NCI-H446 (cell line): ENCODE data around the gene ACSL1.

Source experiments
- DNase-seq, 2 experiments: peaks; one replicate each; lab custom pipeline; 2025; lab: John Stamatoyannopoulos, UW

The ACSL1 gene

DNA sequence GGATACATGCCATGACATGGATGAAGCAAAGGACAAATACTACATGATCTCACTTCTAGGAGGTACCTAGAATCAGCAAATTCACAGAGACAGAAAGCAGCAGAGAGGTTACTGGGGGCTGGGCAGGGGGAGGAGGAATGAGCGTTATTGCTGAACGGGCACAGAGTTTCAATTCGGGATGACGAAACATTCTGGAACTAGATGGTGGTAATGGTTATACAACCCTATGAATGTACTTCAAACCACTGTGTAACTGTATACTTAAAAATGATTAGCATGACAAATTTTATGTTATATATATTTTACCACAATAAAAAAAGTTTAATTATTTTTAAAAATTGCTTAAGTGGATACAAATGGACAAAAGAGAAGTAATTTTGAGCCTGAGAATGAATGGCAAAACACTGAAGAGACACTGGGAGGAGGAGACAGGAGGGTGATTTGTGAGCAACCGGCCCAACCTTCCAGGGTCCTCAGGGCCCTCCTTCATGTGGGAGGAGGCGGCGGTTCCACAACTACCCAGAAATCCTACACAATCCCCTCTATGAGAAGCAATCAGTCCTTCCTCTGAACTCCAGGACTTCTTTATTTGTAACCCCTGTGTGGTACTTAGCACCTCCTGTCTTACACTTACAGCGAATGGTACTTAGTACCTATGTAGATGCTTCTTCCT lies 14.1 kb downstream of the ACSL1 start:
- DNase-seq, result no peak

DNA sequence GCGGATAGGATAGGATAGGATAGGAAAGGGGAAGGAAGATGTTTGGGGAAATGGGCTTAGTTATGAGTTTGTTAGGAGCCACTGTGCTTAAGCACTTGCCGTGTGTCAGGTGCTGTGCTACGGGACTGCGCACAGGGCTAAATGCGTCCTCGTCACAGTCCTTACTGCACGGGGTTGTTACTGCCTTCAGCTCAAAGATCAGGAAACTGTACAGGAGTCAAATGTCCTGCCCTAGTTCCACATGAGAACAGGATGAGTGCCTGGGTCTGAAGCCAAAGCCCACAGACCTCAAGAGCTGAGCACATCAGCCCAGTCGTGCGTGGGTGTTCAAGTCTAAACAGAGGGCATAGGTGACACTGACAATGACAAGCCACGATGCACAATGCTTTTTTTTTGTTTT lies 15.0 kb downstream of the ACSL1 start:
- no peak for DNase-seq

DNA sequence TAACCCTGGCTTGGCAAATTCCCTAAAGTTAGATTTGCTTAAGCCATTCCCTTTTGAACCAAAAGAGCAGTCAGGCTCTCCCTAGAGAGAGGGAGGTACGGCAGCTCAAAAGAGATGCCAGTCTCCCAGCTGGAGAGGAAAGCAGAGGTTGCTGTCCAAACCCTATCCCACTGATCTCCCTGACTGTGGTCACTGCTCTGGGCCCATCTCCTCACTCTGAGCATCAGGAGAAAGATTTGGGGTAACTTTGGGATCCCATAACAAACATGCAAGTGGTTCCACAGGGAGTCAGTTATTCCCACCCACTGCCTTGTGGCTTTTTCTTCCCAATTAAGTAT lies 17.1 kb downstream of the ACSL1 start:
- no peak for DNase-seq

DNA sequence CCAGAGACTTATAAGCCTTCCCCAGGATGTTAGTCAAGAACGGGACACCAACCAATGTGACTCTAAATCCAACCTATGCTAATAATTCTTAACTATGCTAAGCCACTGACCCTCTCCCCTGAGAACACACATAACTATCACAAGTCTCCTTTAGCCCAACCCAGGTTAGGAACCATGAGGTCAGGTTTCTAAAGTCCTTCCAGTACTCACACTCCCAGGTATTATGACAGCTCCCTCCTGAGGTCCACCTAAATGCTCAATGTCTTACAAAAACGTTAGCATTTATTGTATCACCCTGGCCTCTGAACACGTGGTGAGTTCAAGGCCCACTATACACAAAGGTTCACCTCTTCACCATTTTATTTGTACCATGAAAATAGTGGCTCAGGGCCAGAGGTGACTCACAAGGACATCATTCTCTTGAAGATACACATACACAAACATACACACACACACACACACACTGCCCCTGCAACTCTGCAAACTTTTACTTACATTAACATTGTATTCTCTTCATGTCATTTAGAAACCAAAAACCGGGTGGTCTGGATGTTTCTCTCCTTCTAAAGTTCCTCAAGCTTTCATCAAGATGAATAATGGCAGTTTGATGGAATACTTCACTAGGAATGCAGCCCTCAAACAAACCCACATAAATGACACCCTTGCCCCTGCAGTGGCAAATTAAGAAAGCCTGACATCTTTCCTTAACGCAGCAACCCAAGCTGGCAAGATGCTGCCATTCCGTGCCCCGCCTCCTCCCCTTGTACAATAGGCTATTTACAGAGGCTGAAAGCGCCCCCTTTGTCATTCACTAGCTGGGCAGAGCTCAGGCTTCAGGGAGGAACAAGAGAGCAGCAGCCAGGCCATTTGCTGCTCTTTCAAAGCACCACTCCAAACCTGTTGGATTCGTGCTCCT lies 17.7 kb downstream of the ACSL1 start:
- DNase-seq, result no peak

DNA sequence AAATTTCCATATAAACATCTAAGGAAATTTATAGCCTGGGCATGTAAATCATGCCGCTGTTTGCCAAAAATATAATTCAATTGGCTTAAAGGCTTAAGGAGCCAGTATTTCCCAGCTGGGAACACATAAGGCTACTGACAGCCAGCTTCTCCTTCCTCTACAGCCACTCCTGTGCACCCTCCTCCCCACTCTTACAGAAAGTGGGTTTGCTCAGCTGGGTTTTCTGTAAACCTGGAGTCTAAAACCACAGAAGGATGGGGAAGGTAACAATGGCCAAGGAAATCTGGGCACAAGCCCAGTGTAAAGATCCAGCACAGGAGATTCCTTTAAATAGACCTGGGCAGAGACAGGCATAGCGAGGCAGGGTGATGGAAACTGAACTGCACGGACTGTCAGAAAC lies 18.5 kb downstream of the ACSL1 start:
- no peak for DNase-seq

DNA sequence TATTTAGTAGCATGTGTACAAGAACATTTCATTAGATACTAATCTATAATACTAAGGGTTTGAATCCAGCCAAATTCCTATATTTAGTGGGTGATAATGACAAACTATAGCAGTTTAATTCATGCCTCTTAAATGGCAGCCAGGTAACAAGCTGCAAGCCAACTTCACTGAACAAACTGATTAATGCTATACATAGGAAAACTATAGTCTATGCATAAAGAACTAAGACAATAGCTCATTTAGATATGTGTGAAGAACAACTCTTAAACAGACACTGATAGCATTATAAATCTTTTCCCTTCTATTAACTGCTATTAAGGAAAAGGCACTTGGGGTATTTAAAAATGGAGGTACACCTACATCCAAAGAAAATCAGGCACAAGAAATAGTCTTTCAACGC lies 19.1 kb downstream of the ACSL1 start:
- DNase-seq, result no peak

DNA sequence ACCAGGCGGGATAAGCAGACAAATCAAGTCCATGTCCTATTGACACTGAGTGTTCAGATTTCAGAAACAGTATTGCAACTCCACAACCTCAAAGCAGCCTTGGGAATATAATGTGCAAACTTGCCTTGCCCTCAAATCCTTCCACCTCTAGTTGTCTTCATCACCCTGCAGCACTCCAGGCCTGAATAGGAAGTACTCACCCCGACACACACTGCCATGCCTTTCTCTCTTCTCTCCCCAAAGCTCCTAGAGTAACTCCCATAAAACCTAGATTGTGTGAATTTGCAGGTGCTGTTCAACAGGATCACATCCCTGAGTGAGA lies 19.6 kb downstream of the ACSL1 start:
- no peak for DNase-seq

DNA sequence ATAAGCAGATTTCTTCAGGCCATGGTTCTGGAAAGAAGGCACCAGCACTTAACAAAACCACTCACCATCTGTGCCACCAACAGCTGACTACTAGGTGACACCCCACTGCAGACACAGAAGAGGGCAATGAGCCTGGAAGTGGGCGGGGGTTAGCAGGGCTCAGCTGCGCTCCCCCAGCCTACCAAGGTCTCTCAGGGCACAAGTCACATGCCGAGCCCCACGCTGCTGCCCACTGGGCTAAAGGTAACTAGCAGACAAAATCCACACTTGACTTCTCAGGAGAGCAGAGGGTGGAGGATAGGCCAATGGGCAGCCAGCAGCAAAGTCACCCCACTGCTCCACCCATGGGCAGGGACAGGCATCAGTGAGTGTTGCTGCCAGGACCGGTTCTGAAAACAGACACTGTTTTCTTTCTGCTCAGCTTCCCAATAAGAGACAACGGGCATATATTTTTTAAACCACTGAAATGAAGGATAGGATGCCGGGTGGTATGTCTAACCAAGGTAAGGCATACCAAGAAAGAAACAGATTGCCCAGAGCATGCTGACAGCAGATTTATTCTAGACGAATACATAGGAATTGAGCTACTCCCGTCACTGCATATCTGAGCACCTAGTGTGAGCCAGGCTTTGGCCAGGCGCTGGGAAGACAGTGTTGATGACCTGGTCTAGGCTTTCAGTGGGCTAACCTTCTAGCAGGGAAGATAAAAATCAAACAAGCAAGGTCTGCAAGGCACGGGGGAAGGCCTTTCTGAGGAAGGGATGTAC lies 20.1 kb downstream of the ACSL1 start:
- DNase-seq, result no peak

DNA sequence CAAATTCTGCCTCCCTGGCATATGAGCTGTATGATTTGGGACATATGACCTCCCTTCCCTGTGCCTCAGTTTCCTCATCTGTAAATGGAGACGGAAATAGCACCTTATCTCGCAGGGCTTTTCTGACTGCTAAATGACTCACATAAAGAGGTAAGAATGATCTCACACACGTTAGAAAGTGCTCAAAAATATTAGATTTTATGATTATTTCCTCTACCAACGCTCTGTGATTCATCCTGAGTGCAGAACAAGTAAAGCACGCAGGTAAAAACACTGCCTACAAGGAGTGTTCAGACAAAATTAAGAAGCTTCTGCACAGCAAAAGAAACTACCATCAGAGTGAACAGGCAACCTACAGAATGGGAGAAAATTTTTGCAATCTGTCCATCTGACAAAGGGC lies 21.1 kb downstream of the ACSL1 start:
- DNase-seq, result no peak

DNA sequence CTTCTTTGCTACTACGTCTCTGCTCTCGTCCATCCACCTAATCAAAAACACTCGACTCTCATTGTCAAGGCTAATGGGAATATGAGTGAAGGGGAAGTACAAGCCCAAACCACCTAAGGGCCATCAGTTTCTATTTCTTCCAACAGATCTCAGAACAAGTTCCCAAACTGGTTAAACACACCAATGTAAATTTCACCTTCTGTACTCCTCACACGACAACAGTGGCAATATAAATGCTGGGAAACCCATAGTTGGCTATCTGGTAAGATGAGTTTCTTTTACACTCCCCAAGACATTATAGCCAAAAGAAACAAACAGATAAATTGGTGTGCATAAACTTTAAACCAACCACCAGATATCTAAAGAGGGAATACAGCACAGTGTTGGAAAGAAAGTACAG lies 21.9 kb downstream of the ACSL1 start:
- DNase-seq, result no peak

DNA sequence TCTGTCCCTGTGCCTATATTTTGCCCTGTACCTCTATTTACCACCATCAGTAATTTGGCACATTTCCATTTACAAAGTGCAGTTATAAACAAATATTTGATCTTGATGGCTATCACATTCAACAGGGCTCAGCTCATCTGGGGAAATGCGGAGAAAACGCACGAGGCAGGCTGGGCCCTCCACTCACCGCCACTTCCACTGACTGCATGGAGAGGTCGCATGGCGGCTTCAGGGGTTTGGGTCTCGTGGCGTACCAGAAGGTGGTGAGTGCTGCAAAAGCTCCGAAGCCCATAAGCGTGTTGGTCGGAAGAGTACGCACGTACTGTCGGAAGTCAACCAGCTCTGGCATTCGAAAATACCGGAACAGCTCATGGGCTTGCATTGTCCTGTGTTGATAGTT lies 22.6 kb downstream of the ACSL1 start:
- no peak for DNase-seq

DNA sequence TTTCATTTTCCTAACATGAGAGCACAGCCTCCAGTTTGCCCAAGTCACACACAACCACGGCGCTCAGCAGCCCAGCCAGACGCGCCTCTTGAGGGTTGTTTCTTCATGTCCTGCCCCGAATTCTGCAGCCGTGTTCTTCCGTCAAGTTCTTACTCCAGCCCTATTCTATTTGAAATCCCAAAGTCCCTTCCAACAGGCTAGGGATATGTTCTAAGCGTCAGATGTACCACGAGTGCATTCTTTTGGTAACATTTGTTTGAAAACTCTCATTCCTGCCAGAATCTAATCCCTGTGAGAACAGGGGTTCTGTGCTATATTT lies 23.1 kb downstream of the ACSL1 start:
- DNase-seq, result no peak

DNA sequence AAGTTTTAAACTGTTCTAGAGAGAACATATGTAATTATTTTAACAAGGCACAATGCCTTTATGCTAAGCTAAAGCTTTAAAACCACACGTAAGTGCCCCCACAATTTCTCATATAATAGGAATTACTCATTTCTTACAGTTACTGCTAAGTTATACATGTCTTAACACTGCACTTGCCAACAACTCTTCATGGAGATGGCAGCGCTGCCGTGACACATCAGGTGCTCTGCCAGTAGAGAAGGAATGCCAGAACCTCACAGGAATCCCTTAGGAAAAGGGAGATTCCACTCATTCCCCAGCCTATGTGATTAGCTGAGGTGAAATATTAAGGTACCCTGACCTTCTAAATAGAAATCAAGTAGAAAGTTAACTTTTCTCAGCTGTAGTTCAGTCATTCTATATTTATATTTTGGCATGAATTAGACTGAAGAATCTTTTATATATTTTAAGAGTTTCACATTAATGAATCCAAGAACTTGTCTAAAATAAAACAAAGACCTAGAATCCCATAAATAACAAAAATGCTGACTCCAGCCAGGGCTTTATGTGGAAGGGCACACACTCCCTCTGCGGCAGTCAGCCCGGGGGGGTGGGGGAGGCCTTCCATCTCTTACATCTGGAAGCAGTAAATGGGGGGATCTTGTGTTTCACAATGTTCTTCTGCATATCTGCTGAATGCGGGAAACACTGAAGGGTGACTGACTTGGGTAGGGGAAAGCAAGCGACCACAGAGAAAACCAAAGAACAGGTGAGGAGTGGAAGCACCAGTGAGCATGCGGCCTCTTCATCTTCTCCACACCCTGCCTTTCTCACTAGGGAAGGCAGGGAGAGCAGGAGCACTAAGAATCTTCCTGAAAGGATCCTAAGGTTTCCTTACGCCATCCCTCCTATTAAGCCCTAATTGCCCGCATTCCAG lies 23.7 kb downstream of the ACSL1 start:
- no peak for DNase-seq

DNA sequence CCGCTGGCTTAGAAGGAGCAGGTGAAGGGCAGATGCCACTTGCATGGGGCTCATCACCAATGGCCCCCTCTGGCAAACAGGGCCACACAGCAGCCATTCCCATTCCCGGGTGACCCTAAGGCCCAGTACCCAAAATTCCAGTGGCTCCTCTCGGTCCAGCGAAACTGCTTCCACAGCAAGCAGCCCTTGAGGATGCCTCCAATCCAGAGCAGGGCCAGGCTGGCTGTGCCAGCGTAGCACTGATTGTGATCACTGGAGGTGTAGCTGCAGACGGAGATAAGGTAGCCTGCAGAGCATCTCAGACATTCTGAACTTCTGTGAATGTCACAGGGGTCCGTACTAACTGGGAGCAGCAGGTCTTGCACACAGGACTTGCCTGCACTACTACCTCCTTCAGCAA lies 27.3 kb downstream of the ACSL1 start:
- DNase-seq, result no peak

DNA sequence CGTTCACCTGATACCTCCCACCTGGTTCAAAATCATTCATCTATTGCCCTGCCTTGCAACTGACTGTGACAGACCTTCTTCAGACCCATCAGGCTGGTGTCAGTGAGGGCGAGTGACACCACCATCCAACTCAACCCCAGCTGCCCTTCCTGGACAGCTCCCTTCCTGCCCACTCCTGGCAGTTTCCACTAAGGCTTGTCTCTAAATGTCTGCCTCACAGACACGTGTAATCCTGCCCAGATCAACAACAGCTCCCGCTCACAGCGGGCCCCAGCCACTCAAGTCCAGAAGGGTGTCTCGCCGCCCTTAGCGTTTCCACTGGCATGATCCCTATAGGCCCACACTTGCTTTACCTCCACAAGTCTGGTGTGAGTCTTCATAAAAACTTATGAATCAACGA lies 28.9 kb downstream of the ACSL1 start:
- DNase-seq, result no peak

DNA sequence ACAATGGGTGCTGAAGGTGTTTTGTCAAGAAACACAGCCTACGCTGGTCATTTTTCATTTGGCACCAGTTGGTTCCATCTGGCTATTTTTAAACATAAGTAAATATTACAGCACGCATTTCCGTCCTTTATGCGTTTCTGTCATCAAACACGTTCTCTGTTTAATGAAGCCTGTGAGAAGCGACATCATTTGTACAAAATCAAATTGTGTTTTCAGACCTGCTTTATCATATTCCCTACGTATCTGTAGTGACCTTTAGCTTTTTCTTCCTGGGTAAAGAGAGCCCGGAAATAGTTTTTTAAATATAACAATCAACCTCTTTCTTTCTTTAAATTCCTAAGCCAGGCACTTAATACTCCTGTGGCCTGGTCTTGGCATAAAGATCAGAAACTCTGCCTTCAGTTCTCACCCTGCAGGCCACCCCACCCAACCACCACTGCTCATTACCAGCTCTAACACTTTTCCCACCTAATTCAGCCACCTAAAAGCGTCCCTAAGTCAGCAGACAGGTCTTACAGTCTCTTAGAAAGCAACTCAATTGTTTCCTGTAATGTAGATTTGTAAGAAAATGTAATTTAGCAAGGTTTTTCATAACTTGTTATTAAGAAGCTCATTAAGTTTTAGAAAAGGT lies 30.4 kb downstream of the ACSL1 start:
- no peak for DNase-seq

DNA sequence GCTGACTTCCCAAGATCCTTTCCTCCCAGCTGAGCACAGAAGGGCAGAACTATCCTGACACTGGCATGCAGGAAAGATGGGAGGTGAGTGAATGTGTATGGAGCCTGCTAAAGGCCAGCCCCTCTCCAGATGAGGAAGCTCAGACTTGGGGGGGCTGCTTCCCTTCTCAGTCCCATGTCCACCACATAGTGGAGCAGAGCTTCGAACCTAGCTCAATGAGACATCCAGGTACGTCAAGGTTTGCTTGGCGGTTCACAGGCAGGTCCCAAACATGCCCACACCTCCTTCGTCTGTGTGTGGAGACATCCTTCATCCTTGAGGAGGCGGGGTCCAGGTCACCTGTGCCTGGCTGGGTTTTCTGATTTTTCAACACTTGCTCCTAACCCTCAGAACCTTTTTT lies 31.3 kb downstream of the ACSL1 start:
- DNase-seq, result no peak

DNA sequence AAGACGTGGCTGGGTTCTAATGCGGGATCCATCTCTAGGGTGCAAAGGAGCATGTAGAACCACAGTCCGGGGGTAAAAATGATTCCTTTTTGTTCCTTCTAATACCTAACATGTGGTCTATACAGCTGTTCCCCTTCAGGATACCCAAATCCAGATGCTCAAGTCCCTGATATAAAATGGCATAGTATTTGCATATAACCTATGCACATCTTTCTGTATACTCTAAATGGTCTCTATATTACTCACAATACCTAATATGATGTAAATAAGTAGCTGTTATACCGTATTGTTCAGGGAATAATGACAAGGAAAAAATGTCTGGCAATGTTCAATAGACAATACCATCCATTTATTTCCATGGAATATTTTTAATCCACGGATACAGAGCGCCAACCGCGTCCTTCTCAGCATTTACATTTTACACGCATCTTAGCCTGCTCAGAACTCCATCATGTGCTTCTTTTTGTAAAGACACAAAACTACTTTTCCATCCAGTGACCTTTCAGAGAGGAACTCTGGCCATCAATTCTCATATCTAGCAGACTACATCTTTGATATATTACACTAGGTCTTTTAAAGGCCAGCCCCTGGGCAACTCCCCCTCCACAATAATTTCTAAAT lies 31.9 kb downstream of the ACSL1 start:
- no peak for DNase-seq

DNA sequence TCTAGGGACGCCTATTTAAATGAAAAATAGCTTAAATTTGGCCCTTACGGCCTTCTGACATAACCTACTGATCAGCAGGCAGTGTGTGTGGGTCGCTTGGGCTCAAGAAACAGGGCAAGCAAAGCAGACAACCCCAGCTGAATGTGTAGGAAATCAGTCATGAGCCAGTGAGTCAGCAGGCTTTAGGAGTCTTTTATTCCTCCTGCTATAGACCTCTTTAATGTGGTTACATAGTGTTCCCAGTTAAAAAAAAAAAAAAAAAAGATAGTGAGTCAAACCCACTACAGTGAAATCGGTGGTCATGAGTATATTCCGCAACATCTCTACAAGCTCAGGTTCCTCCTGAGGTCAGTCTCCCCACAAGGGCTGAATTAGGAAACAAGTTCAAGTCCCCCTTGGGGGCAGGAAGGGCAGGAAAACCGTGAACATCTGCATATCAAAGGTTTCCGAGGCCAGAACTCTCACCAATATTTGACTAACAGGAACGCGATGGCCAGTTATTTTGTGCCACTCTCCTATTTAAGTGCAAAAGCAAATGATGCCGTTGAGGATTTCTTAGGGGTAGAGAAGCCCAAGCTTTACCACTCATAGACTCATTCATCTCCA lies 32.7 kb downstream of the ACSL1 start:
- no peak for DNase-seq

DNA sequence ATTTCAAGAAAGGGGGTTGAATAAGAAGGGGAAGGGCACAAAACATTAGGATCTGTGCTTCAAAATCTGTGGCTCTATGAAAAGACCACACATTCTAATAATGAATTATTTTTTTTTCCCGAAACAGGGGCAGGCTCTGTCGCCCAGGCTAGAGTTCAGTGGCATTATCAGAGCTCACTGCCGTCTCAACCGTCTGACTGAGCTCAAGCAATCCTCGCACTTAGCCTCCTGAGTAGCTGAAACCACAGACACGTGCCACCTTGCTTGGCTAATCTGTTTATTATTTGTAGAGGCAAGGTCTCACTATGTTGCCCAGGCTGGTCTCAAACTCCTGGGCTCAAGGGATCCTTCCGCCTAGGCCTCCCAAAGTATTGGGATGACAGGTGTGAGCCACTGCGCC lies 33.4 kb downstream of the ACSL1 start:
- no peak for DNase-seq

DNA sequence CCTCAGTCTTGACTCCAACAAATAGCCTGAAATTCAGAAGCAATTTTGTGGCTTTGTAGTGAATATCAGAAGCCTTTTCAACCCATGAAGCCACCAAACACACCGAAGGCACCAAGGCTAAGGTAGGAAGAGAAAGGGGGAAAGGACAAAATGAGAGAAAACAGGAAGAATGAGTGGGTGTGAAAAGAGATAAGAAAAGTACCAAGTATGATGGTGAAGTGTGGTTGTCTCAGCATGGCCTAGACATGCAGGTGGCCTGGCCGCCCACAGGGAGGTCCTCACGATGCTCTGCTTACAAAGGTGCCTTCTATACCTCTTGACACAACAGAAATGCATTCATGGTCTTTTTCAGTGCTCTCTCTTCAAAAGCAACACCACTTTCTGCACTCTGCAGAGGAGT lies 34.9 kb downstream of the ACSL1 start:
- no peak for DNase-seq
